Stimulated activated naive CD4-positive, alpha-beta T cell (primary cell): ENCODE measurements around the gene TPRA1.
"Not testable (repeated sequence)": the region's sequence is repeated elsewhere in the genome, so short reads cannot be mapped to it uniquely, and the experiment has no call there.

ENCODE experiments used
- DNase-seq, 6 experiments: peaks; one replicate each; lab custom pipeline; 2025; lab: John Stamatoyannopoulos, UW

TPRA1 gene

DNA sequence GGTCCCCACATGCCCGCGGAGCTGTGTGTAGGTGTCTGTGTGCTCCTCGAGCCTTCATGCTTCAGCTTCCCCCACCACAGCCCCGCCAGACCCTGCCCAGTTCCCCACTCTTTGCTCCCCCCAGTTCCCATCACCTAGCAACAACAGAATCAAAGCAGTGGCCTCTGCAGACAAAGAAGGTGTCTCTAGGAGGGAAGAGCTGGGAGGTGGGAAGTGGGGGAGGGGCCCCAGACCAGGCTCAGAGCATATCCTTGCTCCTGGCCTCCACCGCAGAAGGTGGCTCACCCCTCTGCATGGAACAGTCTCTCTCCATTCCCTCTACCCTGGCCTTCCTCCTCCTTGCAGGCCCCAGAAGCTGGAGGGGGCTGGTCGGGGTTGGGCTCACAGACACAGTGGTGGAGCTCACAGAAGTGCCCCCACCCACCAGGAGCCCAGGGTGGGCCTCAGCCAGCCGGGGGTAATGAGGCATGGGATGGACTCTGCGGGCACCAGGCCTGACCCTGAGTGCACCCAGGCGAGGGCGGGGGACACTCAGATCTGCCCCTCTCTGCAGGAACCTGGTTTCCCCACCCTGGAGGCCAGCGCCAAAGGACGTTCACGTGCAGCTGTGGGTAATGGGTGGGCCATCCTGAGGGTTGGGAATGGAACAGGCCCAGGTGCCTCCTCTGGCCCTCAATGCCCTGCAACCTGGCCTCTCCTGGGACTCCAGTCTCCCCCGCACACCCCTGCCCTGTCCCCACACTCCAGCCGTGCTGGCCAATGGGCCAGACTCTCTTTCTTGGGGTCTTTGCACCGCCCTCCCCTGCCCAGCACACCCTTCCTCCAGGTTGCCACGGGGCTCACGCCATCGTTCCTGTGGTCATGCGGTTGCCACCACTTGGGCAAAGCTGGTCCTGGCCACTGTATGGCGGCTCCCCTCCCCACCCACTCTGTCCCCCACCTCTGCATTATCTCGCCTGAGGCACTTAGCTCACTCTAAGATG, 53.4 kb downstream of the TPRA1 start:
- no peak for DNase-seq

DNA sequence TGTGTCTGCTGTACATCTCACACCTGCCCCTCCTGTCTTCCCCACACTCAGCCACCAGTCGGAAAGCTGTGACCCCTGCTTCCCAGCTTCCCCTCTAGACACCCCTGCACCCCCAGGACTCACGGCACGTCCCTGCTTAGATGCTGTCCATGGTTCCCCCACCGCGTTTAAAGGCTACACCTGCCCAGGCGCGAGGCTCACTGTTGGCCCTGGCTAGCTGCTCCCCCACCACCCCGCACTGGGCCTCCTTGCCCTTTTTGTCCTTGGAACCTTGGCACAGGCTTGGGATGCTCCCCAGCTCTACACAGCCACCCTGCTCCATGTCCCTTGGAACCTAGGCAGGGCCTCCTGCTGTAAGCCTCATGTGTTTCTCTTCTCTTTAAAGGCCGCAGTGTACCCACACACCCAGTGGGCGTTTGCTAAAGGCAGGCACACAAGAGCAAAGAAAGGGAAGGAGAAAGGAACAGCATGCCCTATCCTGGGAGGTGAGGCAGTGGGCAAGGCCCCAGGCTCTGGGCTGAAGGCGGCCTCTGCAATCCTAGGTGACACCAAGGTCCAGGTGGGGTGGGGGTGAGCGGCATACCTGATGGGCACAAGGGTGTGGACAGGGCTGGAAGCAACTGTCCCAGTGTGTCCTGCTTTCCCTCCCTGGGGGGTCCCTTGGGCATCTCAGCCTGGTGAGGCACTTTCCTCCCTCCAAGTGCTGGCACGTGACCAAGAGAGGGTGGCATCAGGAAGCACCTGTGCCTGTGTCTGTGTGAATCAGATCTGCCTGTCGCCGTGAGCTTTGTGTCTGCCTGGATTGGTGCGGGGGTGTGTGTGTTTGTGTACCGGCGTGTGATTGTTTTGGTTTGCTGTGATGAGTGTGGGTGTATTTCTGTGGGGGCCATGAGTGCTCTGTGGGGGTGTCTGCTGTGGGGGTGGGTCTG, 54.4 kb downstream of the TPRA1 start:
- no peak for DNase-seq

DNA sequence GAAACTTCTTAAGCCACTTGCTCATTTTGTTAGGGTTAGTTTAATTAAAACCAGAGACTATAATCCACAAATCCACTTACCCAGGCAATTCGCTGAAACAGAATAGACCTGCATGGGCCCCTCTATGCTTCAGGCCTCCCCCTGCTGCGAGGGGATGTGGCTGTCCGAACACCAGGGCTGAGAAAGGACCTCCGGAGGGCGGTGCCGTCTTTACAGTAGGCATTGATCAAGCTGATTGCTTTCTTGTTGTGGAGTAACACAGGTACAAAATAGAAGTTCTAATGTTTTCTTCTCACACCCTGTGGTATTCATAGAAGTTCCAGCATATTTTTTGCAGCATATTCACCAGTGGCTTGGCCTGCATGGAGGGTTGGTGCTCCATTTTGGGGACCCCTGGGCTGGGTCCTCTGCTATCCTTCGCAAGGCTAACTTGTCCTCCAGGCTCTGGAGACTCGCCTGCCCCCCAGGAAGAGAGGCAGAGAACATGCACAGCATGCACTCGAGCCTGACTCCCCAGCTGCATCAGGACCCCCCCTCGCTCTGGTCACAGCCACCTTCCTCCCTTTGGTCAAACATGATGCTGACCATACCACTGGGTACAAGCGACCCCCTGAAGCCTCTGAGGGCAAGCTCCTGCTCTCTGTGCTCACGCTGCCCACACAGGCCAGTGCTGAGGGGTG, 55.3 kb downstream of the TPRA1 start:
- no peak for DNase-seq

DNA sequence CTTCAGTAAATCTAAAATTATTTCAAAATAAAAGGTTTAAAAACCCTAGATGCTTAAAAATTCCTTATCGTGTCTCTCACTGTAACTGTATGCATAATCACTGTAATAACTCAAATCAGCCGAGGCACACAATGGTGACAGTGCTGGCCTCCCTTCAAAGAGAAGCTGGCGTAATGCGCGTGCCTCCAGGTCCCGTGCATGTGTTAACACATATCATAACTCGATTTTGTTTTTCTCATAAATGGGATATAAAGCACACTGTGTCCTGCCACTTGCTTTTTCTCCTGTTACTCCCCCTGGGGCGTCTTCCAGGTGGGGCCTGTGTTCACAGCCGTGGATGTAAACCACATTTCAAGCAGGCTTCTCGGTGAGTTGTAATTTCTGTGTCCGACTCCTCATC, 56.0 kb downstream of the TPRA1 start:
- no peak for DNase-seq

DNA sequence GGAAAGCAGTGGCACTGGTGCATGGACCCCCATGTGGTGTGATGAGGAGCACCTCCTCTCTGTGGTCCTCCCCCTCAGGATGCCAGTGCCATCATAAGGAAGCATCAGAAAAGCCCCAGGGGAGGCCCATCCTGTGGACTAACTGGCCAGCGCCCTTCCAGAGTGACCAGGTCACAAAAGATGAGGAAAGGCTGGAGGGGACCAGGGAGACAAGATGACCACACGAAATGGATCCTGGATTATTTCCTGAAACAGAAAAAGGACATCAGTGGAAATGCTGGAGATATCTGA, 56.4 kb downstream of the TPRA1 start:
- DNase-seq: no peak

DNA sequence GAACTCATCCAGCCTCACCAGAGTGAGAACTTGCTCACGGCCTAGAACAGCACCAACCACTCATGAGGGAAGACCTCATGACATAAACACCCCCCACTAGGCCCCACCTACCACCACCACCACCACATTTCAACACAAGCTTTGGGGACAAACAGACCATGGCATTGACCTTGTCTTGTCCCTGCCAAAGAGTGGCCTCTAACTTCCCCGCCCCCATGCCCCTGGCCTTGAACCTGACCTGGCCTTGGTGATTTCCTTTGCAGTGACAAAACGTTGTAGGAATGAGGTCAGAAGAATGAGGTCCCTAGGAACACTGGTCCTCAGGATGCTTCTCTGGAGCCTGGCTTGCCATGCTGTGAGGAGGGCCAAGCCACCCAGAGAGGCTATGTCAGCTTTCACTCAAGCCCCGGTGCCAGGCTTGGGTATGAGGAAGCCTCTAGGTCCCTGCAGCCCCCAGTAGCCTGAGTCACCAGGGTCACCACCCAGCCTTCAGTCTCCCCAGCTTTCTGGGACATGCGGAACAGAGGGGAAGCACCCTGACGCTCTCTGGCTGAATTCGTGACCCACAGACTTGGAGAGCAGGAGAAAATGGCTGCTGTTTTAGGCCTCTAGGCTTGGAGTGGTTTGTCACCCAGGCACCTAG, 57.9 kb downstream of the TPRA1 start:
- no peak for DNase-seq

DNA sequence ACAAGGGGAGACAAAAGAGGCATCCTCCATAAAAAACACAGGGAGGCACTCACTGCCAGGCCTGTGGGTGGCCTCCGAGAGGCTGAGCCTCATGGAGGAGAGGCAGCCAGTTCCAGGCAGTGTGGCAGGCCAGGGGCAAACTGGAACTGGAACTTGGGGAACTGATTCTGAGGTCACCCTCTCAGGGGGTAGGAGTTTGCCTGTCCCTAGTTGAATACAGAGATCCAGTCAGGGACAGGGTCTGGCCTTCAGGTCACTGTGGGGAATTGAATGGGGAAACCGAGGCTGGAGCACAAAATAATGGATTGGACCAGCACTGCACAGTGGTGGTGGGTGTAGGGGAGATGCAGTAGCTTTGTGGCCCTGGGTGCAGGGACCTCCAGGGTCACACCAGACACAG, 58.7 kb downstream of the TPRA1 start:
- DNase-seq: no peak

DNA sequence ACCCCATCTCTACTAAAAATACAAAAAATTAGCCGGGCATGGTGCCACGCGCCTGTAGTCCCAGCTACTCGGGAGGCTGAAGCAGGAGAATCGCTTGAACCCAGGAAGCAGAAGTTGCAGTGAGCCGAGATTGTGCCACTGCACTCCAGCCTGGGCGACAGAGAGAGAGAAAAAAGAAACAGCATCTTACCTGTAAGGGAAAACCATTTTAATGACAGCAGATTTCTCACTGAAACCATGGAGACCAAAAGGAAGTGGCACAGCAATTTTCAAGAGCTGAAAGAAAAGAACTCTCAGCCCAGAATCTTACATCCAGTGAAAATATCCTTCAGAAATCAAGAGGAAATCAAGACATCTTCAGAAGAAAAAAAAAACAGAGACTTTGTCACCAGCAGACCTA, 59.7 kb downstream of the TPRA1 start:
- not testable (repeated sequence) for DNase-seq

DNA sequence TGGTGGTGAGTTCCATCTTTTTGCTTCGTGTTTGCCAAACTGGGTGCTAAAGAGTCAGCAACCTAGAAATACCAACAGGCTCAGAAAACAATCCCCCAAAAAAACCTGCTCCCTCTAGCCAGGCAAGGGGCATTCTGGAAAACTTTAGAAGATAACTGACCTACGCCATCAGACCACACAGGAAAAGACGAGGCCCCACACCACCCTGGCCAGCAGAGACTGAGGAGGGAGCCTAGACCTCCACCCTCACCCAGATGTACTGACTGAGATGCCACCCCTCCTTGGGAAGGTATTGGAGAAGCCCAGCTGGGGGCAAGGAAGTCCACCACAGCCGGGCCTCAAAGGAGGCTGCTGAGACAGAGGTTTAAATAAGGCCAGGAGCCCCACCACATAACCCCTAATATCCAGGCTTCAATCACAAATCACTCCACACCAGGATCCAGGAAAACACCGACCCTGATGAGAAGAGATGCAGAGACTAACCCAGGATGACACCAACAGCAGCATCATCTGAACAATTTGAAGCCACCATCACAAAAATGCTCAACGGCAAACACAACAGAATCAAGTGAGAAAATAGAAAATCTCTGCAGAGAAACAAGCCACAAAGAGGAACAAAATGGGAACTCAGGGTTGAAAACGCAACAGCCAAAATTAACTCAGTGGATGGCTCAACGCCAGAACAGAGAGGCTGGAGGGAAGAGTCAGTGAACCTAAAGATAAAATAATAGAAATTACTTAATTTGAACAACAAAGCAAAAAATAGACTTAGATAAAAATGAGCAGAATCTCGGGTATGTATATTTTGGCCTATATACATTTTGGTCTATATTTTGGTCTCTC, 61.0 kb downstream of the TPRA1 start:
- DNase-seq: no peak

DNA sequence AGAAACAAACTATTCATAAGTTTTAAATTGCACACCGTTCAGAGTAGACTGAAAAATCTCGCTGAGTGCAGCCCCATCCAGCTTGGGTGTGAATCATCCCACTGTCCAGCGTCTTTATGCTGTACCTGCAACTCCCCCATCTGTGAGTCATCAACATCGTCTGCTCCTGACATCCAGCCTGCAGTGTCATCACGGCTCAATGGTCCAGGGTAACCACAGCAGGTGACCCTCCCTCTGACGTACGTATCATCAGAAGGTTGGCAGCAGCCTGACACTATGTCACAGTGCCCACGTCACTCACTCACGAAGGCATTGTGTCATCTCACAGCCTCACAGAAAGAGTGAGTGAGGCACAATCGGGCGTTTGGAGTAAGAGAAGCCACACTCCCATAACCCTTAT, 65.2 kb downstream of the TPRA1 start:
- DNase-seq: no peak

DNA sequence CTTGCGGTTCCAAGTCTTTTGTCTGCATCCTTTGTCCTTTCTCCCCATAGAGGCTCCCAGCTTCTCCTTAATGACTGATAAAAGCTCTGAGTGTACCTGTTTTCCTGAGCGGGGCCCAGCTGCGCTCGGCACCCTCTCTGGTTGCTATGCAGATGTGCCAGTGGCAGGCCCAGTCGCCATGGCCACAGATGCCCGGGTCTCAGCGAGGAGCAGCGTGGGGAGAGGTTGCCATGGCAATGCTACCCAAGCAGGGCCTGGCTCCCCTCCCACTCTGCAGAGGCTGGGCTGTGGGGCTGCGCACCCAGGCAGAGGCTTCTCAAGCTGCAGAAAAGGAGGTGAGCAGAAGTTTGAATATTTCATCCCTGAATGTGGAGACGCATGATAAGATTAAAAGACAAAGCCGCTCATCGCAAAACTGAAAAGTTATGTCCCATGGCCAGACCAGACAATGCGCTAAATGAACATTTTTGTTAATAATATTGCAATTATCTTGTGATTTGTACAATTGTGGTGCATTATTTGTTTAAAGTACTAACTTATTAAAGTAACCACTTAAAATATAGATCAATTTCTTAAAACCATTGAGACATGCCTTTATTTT, 66.1 kb downstream of the TPRA1 start:
- no peak for DNase-seq
